ENCODE measurements around the gene AIG1.

Gene AIG1

DNA sequence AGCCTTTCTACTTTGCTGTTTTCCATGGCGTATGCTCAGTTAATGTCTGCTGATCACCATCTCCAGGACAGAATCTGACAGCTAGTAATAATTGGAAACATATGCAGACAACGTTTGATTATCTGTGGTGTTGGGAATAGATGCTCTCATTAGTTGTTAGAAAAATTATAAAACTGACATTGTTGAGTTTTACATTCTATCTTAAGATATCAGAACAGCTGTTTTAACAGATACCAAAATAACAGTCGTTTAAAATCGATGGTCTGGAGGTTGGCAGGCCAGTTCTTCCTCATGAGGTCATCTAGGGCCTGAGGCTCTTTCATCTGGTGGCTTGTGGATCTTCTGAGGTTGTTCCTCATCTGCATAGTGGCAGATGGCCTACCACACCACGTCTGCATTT, 137.6 kb downstream of the AIG1 start:
- no peak overlapping the region for H3K4me3 ChIP-seq (ENCODE audit: low read depth, low read length)
- TF ChIP-seq, protein P1, sequence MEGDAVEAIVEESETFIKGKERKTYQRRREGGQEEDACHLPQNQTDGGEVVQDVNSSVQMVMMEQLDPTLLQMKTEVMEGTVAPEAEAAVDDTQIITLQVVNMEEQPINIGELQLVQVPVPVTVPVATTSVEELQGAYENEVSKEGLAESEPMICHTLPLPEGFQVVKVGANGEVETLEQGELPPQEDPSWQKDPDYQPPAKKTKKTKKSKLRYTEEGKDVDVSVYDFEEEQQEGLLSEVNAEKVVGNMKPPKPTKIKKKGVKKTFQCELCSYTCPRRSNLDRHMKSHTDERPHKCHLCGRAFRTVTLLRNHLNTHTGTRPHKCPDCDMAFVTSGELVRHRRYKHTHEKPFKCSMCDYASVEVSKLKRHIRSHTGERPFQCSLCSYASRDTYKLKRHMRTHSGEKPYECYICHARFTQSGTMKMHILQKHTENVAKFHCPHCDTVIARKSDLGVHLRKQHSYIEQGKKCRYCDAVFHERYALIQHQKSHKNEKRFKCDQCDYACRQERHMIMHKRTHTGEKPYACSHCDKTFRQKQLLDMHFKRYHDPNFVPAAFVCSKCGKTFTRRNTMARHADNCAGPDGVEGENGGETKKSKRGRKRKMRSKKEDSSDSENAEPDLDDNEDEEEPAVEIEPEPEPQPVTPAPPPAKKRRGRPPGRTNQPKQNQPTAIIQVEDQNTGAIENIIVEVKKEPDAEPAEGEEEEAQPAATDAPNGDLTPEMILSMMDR (IDR thresholded peaks at IDR 0.05; ENCODE audit: low read depth, low read length): no peak

DNA sequence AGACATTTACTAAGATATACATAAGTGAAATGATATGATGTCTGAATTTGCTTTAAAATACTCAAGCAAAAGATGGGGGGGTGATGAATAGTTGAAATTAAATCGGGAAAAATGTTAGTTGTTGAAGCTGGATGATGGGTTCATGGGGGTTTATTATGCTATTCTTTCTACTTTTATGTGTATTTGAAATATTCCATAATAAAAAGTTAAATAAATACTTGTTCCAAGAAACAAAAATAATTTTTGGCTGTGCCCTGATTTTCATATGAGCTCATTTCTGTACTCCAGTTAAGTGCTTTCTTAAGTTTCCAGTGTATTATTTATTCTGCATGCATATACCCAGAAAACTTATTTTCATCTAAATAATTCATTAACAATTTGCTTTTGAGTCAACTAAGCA, 138.6 kb downstream of the AIG1 start:
- TF ChIP-seq, protein P1 (IDR thresholded peaks at IDR 0.05; ENCODE audit: low read depth, low read length): no peak
- H3K4me3 ChIP-seq (ENCODE audit: low read depth, low read length): no peak overlapping the region

DNA sequence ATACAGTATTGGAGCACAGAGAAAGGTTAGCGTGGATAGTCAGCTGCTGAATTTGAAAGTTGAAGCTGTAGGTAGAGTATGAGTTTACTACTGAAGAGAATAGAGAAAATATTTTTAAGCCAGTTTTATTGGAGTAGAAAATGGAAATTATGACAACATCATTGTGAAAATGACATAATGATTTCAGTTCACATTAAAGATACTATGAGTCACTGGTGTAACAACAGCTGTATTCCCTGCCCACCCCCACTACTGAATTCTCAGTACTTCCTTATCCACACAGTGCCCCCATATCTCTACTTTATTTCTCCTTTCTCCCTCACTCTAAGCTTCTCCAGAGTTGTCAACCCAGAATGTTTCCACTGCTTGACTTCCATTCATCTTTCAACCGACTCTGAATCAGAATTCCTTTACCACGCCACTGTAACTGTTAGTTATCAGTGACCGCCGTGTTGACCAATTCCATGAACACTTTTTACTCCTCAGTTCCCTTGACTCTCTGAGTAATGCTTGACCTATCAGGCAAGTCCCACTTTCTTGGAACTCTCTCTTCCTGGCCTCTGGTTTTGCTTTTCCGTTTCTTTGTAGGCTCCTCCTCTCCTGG, 139.6 kb downstream of the AIG1 start:
- TF ChIP-seq, protein P1 (IDR thresholded peaks at IDR 0.05; ENCODE audit: low read depth, low read length): no peak
- no peak overlapping the region for H3K4me3 ChIP-seq (ENCODE audit: low read depth, low read length)

DNA sequence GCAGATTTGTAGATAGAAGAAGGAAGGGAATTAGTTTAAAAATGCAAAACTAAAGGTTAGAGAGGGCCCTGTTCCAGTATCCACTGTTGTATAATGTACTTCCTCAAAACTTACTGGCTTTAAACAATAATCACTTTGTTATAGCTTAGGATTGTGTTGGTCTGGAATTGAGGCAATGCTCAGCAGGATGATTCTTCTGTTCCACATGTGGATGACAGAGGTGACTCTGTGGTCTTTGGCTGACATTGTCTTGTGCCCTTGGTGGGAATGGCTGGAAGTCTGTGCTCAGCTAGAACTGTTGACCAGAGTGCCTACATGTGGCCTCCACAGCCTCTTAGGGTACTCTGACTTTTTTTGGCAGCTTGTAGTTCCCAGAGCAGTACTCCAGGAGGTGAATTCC, 143.4 kb downstream of the AIG1 start:
- H3K4me3 ChIP-seq (ENCODE audit: low read depth, low read length): no peak overlapping the region
- TF ChIP-seq, protein P1 (IDR thresholded peaks at IDR 0.05; ENCODE audit: low read depth, low read length): no peak

DNA sequence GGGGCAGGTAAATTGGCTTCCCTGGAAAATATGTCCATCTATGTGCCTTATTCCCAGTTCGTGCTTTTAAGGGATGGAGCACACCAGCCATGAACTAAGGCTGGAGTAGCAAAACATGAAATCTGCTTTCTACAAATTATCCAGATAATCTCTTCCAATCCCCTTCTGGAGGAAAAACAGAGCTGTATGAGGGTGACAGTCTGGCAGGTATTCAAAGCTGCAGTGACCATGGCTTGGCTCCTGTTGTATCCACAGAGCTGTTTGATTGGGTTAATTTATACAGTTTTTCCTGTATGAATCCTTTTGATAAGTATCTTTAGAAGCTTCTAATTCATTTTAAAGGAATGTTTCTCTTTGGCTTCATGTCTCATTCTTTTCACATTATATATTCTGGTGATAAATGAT, 144.4 kb downstream of the AIG1 start:
- TF ChIP-seq, protein P1 (IDR thresholded peaks at IDR 0.05; ENCODE audit: low read depth, low read length): no peak

DNA sequence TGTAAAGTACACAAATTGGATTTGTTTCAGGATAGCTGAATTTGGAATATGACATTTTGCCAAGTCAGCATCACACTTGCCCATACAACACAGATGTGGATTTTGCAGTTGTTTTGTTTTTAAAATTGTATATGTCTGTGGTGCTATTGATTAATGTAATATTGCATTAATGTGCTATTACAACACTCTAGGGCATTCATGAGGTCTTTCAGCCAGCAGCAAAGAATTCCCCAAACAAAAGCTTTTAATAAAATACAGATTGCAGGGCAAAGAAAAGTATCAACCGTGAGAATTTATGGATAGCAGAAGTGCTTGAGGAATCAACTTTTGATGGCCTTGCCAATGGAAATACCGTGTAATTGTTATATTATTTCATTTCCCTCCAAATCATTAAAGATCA, 144.9 kb downstream of the AIG1 start:
- no peak overlapping the region for H3K4me3 ChIP-seq (ENCODE audit: low read depth, low read length)
- TF ChIP-seq, protein P1 (IDR thresholded peaks at IDR 0.05; ENCODE audit: low read depth, low read length): no peak

More for the DNA sequence above, 144.4 kb downstream of the AIG1 start:
- no peak overlapping the region for H3K4me3 ChIP-seq (ENCODE audit: low read depth, low read length)

DNA sequence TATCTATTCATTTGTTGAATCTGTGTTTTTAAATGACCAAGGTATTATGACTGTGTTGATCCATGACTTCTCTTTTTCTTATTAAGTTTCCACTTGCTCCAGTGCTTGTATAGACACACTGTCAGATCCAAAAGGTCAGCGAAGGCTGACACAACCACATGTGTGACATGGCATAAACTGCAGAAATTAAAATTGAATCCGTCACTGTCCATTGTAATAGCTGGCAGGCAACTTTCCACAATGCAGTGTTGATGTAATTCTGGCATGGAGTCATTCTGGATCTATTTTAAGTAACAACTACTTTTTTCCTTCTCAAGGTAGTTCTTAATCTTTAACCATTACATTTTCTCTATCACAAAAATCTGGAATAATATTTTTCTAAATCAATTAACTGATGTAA, 145.3 kb downstream of the AIG1 start:
- TF ChIP-seq, protein P1 (IDR thresholded peaks at IDR 0.05; ENCODE audit: low read depth, low read length): no peak
- no peak overlapping the region for H3K4me3 ChIP-seq (ENCODE audit: low read depth, low read length)
